HuH-7 (cell line): ENCODE data around the gene RPS15A.
"Not testable (repeated sequence)": the region's sequence is repeated elsewhere in the genome, so short reads cannot be mapped to it uniquely, and the experiment has no call there.

Experiments used
- DNase-seq: peaks from one replicate; pipeline ENCODE4 v3.0.0; 2011; ENCODE audit warnings: low spot score

The RPS15A gene

GRCh38 chr16:18796377-18796776, 6.2 kb upstream of the RPS15A start:
- no peak for DNase-seq

GRCh38 chr16:18792836-18793433, 2.8 kb upstream of the RPS15A start:
- no peak for DNase-seq

- no peak for DNase-seq
These were observed 652 bp downstream of the RPS15A start for GRCh38 chr16:18789515-18789849.

GRCh38 chr16:18788828-18789514, 1.2 kb downstream of the RPS15A start:
- no peak for DNase-seq

- DNase-seq: no peak
These were observed 5.1 kb downstream of the RPS15A start for GRCh38 chr16:18784917-18785623.

GRCh38 chr16:18783430-18784341, 6.4 kb downstream of the RPS15A start:
- DNase-seq: no peak

GRCh38 chr16:18782697-18783429, 7.3 kb downstream of the RPS15A start:
- DNase-seq: no peak

- not testable (repeated sequence) for DNase-seq
These were observed 8.9 kb downstream of the RPS15A start for GRCh38 chr16:18781232-18781631.

- DNase-seq: not testable (repeated sequence)
These were observed 9.6 kb downstream of the RPS15A start for GRCh38 chr16:18780460-18781026.

GRCh38 chr16:18777664-18778063, 12.5 kb downstream of the RPS15A start:
- not testable (repeated sequence) for DNase-seq

GRCh38 chr16:18776334-18776733, 13.8 kb downstream of the RPS15A start:
- DNase-seq: not testable (repeated sequence)

GRCh38 chr16:18774651-18775050, 15.5 kb downstream of the RPS15A start:
- DNase-seq: not testable (repeated sequence)

- DNase-seq: not testable (repeated sequence)
These were observed 18.0 kb downstream of the RPS15A start for GRCh38 chr16:18772171-18772570.

- not testable (repeated sequence) for DNase-seq
These were observed 19.7 kb downstream of the RPS15A start for GRCh38 chr16:18770336-18770962.

GRCh38 chr16:18767217-18767616, 22.9 kb downstream of the RPS15A start:
- not testable (repeated sequence) for DNase-seq

- not testable (repeated sequence) for DNase-seq
These were observed 27.4 kb downstream of the RPS15A start for GRCh38 chr16:18762713-18763112.

- not testable (repeated sequence) for DNase-seq
These were observed 30.3 kb downstream of the RPS15A start for GRCh38 chr16:18759598-18760520.

- not testable (repeated sequence) for DNase-seq
These were observed 32.0 kb downstream of the RPS15A start for GRCh38 chr16:18757960-18758660.

- not testable (repeated sequence) for DNase-seq
These were observed 33.5 kb downstream of the RPS15A start for GRCh38 chr16:18756639-18757038.
